ENCODE data around the gene SSNA1.
A peak's percentile ranks its signal among the peaks of the same experiment; 100 is the strongest.

Gene SSNA1

DNA sequence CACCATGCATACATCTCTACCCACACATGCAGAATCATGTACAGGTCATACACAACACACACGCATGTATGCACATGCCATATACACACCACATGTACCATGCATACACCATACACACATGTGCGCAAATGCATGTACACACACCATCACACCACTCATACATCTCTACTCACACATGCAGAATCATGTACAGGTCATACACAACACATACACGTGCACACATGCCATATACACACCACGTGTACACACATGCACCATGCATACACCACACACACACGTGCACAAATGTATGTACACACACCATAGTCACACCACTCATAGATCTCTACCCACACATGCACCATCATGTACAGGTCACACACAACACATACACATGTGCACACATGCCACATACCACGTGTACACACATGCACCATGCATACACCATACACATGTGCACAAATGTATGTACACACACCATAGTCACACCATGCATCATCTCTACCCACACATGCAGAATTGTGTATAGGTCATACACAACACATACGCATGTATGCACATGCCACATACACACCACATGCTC lies 35.6 kb upstream of the SSNA1 start:
- DNase-seq (ENCODE audit: low read depth in 2 of 2) = no peak

DNA sequence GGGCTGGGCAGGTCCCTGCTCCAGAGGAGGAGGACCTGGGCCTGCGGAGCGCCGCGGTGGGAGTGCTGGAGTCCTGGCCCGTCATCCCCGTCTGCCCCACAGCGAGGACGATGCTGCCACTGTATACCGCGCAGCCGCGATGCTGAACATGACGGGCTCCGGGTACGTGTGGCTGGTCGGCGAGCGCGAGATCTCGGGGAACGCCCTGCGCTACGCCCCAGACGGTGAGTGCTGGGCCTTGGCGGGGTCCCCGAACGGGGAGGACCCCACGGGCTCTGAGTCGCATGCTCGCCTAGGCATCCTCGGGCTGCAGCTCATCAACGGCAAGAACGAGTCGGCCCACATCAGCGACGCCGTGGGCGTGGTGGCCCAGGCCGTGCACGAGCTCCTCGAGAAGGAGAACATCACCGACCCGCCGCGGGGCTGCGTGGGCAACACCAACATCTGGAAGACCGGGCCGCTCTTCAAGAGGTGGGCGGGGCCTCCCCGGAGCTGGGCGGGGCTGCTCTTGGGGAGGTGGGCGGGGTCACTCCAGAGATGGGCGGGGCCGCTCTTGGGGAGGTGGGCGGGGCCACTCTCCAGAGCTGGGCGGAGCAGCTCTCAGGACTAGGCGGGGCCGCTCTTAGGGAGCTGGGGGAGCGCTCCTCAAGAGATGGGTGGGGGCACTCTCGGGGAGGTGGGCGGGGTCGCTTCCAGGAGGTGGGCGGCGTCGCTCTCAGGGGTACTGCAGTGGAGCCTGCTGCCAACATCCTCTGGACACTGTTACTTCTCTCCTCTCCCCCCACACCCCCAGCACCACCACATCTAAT lies 31.7 kb upstream of the SSNA1 start:
- peak; percentile 50 to 58 for DNase-seq (ENCODE audit: low read depth in 2 of 2)

DNA sequence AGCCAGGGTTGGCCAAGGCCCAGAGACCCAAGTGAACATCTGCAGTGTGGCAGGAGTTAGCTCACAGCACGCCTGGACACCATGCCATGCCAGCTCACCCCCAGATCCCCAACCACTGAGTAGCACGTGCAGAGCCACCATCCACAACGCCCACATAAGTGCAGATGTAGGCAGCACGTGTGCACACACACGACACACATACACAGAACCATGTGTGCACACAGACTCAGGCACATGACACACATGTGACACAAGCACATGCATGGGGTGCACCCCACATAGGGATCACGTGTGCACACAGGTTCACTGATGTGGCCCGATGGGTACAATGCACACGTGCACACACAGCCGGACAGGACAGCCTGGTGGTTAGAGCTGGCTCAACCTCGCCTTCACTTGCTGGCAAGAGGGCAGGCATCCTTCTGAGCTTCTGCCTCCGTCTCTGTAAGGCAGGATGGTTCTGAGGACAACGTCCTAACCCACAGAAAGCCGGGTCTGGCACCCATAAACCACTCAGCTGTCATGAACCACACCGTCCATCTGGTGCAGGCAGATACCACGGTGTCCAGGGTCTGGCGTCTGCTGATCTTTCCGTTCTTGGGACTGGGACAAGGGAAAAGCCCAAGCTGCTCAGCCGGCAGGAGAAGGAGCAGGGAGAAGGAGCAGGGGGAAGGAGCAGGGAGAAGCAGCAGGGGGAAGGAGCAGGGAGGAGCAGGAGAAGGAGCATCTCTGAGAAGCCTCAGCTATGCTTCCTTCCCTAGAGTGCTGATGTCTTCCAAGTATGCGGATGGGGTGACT lies 30.7 kb upstream of the SSNA1 start:
- no peak for DNase-seq (ENCODE audit: low read depth in 2 of 2)

DNA sequence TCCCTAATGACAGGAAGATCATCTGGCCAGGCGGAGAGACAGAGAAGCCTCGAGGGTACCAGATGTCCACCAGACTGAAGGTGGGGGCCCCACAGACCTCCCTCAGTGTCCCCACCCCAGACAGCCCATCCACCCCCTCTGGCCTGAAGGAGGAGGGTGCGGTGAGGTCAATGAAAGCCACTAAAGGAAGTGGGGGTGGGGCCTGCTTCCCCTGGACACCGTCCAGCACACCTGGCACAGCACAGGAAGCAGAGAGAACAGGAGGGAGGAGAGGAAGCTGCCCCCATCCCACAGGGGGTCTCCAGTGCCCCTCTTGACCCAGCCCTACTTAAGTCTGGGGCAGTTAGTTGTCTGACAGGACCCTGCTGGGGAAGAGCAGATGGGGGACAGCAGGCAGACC lies 29.9 kb upstream of the SSNA1 start:
- DNase-seq (ENCODE audit: low read depth in 2 of 2) = no peak

DNA sequence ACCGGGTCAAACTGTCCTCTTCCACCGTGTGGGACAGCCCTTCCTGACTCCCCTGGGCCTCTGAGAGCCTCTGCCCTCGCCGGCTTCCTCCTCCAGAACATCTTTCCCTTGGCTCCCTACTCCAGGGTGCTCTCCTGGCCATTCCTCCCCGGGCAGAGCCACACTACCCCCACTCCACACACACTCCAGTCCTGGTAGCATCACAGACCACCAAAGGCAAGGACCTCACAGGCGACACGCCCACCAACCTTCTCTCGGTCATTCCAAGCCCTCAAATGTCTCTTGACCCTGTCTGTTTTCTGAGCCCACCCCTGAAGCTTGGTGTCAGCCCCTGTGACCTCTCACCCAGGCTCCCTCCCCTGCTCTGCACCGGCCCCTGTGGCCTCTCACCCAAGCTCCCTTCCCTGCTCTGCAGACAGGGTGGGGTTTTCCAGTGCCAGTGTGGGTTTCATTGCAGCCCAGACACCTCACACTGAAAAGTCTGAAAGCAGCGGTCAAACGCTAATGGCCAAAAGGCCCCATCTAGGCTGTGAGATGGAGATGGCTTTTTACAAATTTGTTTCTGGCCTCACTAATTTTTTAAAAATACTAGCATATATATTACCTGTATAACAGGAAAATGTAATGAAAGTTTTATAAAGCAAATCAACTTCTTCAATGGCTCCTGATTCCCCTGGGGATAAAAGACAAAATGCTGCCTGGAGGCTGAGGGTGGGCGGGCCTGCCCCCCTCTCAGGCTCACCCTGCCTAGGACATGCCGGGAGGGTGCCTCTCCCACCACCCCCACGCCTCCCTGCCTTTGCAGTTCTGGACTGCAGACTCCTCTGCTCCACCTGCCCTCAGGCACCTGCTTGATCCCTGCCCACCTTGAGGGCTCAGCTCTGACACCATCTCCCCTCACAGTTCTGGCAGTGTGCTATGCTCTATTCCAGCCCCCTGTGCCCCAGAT lies 29.1 kb upstream of the SSNA1 start:
- no peak for DNase-seq (ENCODE audit: low read depth in 2 of 2)

DNA sequence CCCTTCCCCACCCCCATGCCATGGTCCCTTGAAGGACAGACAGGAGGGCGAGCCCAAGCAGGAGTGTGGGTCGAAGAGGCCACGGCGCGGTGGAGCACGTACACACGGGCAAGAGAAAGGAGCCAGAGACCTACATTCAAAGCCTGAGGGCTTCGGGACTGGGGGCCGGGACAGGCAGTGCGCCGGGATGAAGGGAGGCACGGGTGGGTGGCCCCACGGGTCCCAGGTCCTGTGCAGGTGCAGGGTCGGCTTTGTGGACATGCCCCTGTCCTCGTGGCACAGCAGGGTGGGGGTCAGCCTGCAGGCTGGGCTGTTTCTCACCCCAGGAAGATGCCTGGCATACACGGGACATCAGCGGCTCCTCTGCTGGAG lies 28.4 kb upstream of the SSNA1 start:
- DNase-seq (ENCODE audit: low read depth in 2 of 2) = no peak

DNA sequence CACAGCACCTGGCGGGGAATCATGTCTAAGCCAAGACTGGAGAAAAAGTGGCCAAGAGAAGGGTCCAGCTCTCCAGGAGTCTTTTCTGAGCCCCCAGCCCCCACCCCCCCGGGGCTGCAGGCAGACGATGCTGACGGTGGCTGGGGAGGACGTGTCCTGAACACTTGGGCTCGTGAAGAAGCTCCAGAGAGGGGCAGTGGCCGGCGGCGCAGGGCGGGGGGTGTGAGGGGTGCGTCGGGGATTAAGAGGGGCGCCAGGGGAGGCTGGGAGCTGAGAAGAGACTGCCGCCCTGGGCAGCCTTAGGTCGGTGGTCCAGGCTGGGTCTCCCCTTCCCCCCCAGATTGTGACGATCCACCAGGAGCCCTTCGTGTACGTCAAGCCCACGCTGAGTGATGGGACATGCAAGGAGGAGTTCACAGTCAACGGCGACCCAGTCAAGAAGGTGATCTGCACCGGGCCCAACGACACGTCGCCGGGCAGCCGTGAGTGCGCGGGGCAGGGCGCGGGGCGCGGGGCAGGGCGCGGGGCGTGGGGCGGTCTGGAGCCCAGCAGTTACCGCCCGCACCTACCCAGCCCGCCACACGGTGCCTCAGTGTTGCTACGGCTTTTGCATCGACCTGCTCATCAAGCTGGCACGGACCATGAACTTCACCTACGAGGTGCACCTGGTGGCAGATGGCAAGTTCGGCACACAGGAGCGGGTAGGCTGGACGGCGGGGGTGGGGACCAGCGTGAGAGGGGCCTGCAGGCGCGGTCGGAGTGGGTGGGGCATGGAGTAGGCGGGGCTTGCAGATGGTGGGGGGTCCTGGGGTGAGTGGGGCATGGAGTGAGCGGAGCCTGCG lies 27.5 kb upstream of the SSNA1 start:
- no peak for DNase-seq (ENCODE audit: low read depth in 2 of 2)

DNA sequence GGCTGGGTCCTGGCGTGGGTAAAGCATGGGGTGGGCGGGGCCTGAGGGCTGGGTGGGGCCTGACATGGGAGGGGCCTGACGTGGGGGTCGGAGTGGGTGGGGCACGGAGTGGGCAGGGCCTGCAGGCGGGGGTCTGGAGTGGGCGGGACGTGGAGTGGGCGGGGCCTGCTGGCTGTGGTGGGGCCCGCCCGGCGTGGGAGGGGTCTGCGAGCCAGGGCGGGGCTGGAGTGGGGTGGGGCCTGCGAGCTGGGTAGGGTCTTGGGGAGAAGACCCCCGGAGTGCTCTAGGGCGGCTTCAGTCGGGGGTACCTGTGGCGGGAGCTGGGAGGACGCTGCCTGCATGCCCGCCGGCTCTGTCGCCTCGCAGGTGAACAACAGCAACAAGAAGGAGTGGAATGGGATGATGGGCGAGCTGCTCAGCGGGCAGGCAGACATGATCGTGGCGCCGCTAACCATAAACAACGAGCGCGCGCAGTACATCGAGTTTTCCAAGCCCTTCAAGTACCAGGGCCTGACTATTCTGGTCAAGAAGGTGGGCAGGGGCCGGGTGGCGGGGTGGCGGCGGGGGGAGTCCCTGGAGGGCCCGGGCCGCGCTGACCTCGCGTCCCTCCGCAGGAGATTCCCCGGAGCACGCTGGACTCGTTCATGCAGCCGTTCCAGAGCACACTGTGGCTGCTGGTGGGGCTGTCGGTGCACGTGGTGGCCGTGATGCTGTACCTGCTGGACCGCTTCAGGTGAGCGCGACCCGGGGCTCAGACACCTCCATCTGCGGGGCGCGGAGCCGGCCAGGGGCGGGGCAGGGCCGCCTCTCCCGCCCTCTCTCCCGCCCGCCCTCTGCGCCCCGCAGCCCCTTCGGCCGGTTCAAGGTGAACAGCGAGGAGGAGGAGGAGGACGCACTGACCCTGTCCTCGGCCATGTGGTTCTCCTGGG lies 26.7 kb upstream of the SSNA1 start:
- no peak for DNase-seq (ENCODE audit: low read depth in 2 of 2)

DNA sequence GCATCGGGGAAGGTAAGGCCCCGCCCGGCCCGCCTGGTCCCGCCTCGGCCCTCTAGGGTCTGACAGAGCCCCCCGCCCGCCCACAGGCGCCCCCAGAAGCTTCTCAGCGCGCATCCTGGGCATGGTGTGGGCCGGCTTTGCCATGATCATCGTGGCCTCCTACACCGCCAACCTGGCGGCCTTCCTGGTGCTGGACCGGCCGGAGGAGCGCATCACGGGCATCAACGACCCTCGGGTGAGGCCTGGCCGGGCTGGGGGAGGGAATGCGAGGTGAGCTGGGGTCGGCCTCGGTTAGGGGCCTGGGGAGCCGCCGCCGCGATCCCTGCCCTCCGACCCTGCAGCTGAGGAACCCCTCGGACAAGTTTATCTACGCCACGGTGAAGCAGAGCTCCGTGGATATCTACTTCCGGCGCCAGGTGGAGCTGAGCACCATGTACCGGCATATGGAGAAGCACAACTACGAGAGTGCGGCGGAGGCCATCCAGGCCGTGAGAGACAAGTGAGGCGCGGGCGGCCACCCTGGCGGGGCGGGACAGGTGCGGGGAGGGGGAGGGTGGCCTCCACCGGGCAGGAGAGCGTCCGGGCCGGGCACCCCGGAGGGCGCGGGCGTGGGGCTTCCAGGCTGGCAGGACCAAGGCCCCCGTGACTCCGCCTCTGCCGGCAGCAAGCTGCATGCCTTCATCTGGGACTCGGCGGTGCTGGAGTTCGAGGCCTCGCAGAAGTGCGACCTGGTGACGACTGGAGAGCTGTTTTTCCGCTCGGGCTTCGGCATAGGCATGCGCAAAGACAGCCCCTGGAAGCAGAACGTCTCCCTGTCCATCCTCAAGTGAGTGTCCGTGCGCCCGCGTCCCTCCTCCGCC lies 25.7 kb upstream of the SSNA1 start:
- DNase-seq (ENCODE audit: low read depth in 2 of 2) = no peak

DNA sequence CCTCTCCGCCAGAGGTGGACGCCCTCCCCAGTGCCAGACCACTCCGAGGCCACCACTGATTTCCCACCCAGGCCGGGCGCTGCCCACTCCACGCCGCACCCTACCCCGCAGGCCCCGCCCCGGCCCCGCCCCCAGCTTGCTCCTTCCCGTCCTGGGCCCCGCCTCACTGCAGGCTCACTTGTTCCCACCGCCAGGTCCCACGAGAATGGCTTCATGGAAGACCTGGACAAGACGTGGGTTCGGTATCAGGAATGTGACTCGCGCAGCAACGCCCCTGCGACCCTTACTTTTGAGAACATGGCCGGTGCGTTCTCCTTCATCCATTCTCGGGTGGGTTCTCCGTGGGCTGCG lies 25.1 kb upstream of the SSNA1 start:
- no peak for DNase-seq (ENCODE audit: low read depth in 2 of 2)

DNA sequence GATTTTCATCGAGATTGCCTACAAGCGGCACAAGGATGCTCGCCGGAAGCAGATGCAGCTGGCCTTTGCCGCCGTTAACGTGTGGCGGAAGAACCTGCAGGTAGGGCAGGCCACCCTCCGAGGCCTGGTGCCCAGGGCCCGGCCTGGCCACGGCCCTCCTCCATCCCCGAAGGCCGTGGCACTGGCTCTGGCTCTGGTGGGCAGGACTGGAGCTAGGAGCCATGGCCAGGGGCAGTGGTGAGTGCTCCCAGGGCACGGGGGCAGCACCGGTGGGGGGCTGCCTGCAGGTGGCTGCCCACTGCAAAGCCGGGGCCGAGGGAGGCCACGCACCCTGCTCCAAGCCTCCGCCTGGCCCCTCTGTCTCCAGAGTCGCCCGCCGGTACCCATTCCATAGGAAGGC lies 24.7 kb upstream of the SSNA1 start:
- DNase-seq (ENCODE audit: low read depth in 2 of 2) = no peak

DNA sequence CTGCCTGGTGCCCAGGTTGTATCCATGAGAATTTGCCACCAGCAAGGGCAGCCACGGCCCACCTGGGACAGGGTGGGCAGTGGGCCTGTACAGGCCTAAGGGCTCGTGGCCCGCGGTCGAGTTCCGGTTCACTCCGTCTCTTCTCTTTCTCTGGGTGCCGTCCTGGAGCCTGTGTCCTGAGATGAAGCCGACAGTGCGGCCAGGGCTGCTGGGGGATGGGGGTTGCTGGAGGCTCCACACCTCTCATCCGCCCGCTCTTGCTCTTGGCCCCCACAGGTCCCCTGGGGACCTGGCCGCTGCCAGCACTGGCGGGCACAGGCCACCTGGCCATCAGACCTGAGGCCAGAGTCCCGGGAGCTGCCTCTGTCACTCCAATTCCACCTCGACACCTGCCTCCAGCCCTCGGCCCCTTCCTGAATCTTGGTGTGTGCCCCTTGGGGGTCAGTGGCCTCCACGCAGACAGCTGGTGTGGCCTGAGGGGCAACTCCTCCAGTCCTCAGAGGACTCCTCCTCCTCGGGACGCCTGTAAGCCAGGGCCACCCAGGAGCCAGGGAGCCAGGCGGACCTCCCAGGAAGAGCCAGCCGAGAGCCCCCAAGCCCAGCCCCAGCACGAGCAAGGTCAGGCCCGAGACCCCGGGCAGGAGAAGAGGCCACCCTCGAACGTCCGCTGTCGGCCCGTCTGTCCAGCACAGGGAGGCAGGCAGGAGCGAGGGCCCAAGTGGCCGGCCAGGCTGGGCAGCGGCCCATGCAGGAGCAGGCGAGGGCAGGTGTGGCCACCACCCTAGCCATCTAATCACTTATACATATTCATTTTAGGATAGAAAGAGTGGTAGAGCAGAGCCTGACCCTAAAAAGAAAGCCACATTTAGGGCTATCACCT lies 23.9 kb upstream of the SSNA1 start:
- DNase-seq (ENCODE audit: low read depth in 2 of 2) = no peak

DNA sequence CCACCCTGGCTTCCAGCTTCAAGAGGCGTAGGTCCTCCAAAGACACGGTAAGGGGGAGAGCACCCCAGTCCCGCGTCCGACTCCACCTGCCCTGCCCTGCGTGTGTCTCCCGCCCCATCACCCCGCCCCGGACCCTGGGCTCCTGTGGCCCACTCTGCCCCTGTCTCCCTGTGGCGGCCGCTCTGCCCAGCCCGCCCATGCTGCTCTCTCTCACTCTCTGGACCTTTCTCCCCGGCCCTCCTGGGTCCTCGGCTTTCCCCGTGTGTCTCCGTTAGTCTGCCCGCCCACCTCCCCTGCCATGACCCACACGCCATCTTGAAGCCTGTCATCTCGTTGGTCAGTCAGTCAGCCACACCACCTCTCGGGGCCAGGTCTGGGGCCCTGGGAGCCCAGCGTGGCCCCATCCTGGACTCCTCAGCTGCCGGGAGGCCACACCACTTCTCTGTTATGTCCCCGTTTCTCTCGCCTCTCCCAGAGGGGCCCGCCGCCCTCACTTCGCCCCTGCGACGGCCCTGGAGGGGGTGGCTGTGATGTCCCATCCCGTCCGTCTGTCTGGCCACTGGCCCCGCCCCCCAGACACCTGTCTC lies 23.1 kb upstream of the SSNA1 start:
- DNase-seq (ENCODE audit: low read depth in 2 of 2) = no peak

DNA sequence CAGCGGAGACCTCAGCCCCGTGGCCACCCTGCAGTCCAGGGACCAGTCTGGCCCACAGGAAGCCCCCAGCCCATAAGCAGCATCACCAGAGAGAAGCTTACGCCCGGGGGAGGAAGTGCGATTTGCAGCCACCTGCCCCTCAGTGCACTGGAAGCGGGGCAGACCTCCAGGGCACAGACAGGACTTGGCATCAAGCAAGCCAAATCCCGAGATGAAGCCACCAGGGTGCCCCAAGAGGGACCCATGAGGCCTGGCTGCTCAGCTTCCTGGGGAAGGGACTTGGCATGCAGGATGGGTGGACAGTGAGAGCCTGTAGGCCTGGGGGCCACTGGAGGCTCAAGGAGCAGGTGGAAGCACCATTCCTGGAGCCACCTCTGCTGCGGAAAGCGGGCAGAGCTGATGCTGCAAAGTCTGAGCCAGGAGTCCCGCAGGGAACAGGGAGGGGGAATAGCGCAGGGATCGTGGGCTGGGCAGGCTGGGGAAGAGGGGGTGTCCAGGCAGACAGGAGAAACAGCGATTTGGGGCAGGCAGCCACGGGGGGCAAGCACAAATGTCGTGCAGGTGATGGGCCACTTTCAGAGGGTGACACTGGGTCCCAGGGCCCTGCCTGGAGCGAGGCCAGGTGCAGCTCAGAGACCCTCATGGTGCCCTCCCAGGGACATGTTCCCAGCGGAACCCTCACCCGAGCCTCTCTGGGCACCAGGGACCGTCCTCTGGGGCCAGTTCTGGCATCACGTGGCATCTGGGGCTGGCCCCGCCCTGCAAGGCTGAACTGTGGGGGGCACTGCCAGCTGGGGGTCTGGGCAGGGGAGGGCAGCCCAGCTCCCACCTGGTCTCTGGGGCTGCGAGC lies 21.9 kb upstream of the SSNA1 start:
- no peak for DNase-seq (ENCODE audit: low read depth in 2 of 2)

DNA sequence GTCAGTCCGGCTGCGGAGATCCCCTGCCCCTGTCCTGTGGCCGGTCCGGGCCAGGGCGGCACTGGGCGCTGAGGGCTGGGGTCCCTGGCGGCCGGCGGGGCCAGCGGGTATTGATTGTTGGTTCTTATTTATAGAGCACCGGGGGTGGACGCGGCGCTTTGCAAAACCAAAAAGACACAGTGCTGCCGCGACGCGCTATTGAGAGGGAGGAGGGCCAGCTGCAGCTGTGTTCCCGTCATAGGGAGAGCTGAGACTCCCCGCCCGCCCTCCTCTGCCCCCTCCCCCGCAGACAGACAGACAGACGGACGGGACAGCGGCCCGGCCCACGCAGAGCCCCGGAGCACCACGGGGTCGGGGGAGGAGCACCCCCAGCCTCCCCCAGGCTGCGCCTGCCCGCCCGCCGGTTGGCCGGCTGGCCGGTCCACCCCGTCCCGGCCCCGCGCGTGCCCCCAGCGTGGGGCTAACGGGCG lies 21.2 kb upstream of the SSNA1 start:
- no peak for DNase-seq (ENCODE audit: low read depth in 2 of 2)

DNA sequence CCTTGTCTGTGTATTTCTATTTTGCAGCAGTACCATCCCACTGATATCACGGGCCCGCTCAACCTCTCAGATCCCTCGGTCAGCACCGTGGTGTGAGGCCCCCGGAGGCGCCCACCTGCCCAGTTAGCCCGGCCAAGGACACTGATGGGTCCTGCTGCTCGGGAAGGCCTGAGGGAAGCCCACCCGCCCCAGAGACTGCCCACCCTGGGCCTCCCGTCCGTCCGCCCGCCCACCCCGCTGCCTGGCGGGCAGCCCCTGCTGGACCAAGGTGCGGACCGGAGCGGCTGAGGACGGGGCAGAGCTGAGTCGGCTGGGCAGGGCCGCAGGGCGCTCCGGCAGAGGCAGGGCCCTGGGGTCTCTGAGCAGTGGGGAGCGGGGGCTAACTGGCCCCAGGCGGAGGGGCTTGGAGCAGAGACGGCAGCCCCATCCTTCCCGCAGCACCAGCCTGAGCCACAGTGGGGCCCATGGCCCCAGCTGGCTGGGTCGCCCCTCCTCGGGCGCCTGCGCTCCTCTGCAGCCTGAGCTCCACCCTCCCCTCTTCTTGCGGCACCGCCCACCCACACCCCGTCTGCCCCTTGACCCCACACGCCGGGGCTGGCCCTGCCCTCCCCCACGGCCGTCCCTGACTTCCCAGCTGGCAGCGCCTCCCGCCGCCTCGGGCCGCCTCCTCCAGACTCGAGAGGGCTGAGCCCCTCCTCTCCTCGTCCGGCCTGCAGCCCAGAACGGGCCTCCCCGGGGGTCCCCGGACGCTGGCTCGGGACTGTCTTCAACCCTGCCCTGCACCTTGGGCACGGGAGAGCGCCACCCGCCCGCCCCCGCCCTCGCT lies 20.5 kb upstream of the SSNA1 start:
- DNase-seq (ENCODE audit: low read depth in 2 of 2) = no peak
